ENCODE results near the gene HADHA. TPM values are rescaled to one million over a fixed set of nuclear protein-coding genes. Genes with fewer than 3 reads are reported as not detected.
A peak's percentile ranks its signal among the peaks of the same experiment; 100 is the strongest.

HADHA gene
- polyA plus RNA-seq, 1 of the 3 experiments (the other 2 are of a cell fraction) = 64.3 TPM

DNA sequence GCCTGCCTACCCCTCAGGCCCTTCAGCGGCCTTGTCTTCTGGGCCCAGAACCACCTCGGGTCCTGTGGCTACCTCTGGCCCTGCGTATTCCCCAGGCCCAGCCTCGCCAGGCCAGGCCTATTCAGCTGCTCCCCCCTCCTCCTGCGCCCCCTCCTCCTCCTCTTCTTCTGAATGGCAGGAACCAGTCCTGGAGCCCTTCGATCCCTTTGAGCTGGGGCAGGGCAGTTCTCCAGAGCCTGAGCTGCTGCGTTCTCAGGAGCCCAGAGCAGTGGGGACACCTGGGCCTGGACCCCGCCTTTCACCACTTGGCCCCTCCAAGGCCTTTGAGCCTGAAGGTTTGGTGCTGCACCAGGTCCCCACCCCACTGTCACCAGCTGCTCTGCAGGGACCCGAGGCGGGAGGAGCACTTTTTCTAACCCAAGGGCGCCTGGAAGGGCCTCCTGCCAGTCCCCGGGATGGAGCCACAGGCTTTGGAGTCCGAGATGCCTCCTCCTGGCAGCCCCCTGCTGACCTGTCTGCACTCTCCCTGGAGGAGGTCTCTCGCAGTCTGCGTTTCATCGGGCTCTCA is 56.8 kb downstream of the HADHA start:
- H3K36me3 ChIP-seq (replicated peaks in 1 of 2; ENCODE audit: control insufficient read depth in 1 of 2, insufficient read depth in 2 of 2, low read length in 1 of 2) = peaks cover 11 to 22% of the 10 kb centered on the region in 2 experiments
- H3K9me3 ChIP-seq = no peaks in the 10 kb centered on the region
- no peaks in the 10 kb centered on the region for H3K79me2 ChIP-seq (ENCODE audit: insufficient read depth)
- H3K9me2 ChIP-seq = no peaks in the 10 kb centered on the region
- H3K4me1 ChIP-seq (ENCODE audit: control insufficient read depth in 1 of 2, insufficient read depth in 2 of 2, low read depth in 1 of 2, low read length in 1 of 2) = no peaks in the 10 kb centered on the region; a peak in 1 of 4 replicates
- H4K20me1 ChIP-seq (ENCODE audit: insufficient read depth) = no peaks in the 10 kb centered on the region
- no peak overlapping the region for H3K9ac ChIP-seq
- H3K27ac ChIP-seq (ENCODE audit: low read depth in 2 of 2, low read length in 1 of 2) = no peak overlapping the region
- POLR2A ChIA-PET = no interaction called here
- no peaks in the 10 kb centered on the region for H3F3A ChIP-seq (replicated peaks; ENCODE audit: insufficient read depth)
- no peak overlapping the region for H3K4me3 ChIP-seq (ENCODE audit: low read depth in 2 of 2, low read length in 1 of 2)
- 89% methylated on average over 11 of the region's 16 CpGs for WGBS (ENCODE audit: low lambda C conversion rate)
- H2AFZ ChIP-seq (ENCODE audit: low read depth) = no peak overlapping the region
- peak; percentile 26 for DNase-seq
- H3K27me3 ChIP-seq (ENCODE audit: insufficient read depth) = no peaks in the 10 kb centered on the region
- CTCF ChIA-PET = interaction anchor here (0.7 to 1.2 kb wide), 3 partner anchors 9 to 96 kb away, joined by 3 read pairs; no protein-coding TSS in a partner anchor
- H3K4me2 ChIP-seq = no peak overlapping the region
- no peak for TF ChIP-seq CHD2 (IDR thresholded peaks at IDR 0.05; ENCODE audit: low read length, partially characterized antibody)
- no peak for TF ChIP-seq NRF1 (IDR thresholded peaks at IDR 0.05; ENCODE audit: low read depth, low read length)
- no peak for TF ChIP-seq FOXM1 (IDR thresholded peaks at IDR 0.05; ENCODE audit: low read depth)
- TF ChIP-seq, protein P1, sequence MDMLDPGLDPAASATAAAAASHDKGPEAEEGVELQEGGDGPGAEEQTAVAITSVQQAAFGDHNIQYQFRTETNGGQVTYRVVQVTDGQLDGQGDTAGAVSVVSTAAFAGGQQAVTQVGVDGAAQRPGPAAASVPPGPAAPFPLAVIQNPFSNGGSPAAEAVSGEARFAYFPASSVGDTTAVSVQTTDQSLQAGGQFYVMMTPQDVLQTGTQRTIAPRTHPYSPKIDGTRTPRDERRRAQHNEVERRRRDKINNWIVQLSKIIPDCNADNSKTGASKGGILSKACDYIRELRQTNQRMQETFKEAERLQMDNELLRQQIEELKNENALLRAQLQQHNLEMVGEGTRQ (IDR thresholded peaks at IDR 0.05; ENCODE audit: borderline replicate concordance, low read depth, low read length) = no peak
- TF ChIP-seq GATA2 (CRISPR knock-in tag; IDR thresholded peaks at IDR 0.05) = no peak
- TF ChIP-seq, protein P2, sequence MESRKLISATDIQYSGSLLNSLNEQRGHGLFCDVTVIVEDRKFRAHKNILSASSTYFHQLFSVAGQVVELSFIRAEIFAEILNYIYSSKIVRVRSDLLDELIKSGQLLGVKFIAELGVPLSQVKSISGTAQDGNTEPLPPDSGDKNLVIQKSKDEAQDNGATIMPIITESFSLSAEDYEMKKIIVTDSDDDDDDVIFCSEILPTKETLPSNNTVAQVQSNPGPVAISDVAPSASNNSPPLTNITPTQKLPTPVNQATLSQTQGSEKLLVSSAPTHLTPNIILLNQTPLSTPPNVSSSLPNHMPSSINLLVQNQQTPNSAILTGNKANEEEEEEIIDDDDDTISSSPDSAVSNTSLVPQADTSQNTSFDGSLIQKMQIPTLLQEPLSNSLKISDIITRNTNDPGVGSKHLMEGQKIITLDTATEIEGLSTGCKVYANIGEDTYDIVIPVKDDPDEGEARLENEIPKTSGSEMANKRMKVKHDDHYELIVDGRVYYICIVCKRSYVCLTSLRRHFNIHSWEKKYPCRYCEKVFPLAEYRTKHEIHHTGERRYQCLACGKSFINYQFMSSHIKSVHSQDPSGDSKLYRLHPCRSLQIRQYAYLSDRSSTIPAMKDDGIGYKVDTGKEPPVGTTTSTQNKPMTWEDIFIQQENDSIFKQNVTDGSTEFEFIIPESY (IDR thresholded peaks at IDR 0.05; ENCODE audit: borderline replicate concordance, low read depth) = no peak
- TF ChIP-seq, protein P3, sequence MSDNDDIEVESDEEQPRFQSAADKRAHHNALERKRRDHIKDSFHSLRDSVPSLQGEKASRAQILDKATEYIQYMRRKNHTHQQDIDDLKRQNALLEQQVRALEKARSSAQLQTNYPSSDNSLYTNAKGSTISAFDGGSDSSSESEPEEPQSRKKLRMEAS (IDR thresholded peaks at IDR 0.05; ENCODE audit: low read depth) = no peak
- TF ChIP-seq SIN3A (IDR thresholded peaks at IDR 0.05; ENCODE audit: borderline replicate concordance, low read depth, low read length) = no peak
- no peak for TF ChIP-seq RFX5 (IDR thresholded peaks at IDR 0.05; ENCODE audit: low read length)
- TF ChIP-seq, protein P4, sequence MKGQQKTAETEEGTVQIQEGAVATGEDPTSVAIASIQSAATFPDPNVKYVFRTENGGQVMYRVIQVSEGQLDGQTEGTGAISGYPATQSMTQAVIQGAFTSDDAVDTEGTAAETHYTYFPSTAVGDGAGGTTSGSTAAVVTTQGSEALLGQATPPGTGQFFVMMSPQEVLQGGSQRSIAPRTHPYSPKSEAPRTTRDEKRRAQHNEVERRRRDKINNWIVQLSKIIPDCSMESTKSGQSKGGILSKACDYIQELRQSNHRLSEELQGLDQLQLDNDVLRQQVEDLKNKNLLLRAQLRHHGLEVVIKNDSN (IDR thresholded peaks at IDR 0.05; ENCODE audit: borderline replicate concordance, low read depth) = no peak
- TF ChIP-seq, protein P5, sequence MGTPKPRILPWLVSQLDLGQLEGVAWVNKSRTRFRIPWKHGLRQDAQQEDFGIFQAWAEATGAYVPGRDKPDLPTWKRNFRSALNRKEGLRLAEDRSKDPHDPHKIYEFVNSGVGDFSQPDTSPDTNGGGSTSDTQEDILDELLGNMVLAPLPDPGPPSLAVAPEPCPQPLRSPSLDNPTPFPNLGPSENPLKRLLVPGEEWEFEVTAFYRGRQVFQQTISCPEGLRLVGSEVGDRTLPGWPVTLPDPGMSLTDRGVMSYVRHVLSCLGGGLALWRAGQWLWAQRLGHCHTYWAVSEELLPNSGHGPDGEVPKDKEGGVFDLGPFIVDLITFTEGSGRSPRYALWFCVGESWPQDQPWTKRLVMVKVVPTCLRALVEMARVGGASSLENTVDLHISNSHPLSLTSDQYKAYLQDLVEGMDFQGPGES (IDR thresholded peaks at IDR 0.05; ENCODE audit: low read depth, low read length) = no peak

Measured in SK-N-SH (cell line).